Adrenal gland (tissue), 5 donors: ENCODE measurements around the gene LRFN5.

ENCODE experiments used
- CTCF ChIP-seq, 6 experiments: fragments of 450-650 bp in 4 of 6; fragments of 200-600 bp in 2 of 6; sonication (generic) in 1 of 6; IDR thresholded peaks; 1 replicate in 5 of 6; 2 replicates in 1 of 6; pipeline versions ENCODE4 v1.5.1 to v1.8.0; 2016 to 2021; ENCODE audit warnings: antibody characterized with exemption in 6 of 6, mild to moderate bottlenecking in 2 of 6, moderate library complexity in 1 of 6
- POLR2A ChIP-seq, 2 donors: fragments of 450-650 bp; IDR thresholded peaks; one replicate each; pipeline ENCODE4 v1.6.1; 2017; ENCODE audit warnings: antibody characterized with exemption in 2 of 2, mild to moderate bottlenecking in 2 of 2, moderate library complexity in 1 of 2
- donor health status: DM: no; HTN: no; CAD: no.

DNA sequence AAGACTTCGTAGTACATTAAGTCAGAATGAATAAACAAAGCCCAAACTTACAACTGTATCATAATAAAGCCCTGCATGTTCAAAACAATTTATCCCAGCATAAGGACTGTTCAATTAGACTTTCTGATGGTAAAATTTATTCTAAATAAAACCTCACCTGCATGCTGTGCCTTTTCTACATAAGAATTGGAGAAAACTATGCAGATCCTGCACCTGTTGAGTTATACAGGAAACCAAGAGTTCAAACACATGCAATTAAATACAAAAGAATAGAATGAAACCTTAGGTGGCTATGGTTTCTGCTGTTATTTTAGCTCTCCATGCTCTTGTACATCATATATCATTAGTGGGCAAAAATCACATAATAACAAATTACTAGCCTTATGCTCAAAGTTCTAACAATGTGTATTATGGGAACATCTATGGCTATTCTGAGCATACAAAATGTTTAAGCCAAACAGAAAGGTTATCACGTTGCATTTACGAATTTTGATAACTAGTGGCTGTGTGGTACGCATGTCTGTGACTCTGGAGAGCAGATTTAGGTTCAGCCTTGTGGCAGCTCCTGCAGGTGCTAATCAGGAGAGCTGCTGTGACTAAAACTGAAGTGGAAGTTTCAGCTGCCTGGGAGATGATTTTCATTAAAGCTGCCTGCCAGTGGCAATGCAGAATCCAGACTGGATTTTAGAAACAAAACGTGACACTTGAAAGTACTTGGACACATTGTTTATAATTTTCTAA, 36.1 kb upstream of the LRFN5 start:
- TF ChIP-seq POLR2A (IDR thresholded peaks at IDR 0.05) (no peak), CTCF (IDR thresholded peaks at IDR 0.05) (no peak)
